RWPE1 (cell line): ENCODE data around the gene UBAC2.

ENCODE experiments used
- CTCF ChIA-PET: fragments of 350-600 bp; sonication (Branson Sonifier 250); formaldehyde crosslinking; extraction: SDS; loops from one replicate; lab custom pipeline; 2021; lab: Yijun Ruan, JAX
- POLR2A ChIA-PET: fragments of 400-600 bp; formaldehyde crosslinking; extraction: SDS; loops from one replicate; lab custom pipeline; 2020; ENCODE audit warnings: antibody characterized with exemption; ENCODE audit not compliant: low non-redundant PET; lab: Yijun Ruan, JAX
- DNase-seq: peaks from one replicate; pipeline ENCODE4 v3.0.0; 2012; ENCODE audit warnings: low spot score
- H3K27ac ChIP-seq: fragments of 450-650 bp; 2 replicates; pipeline ENCODE4 v1.5.1; 2017
- TF ChIP-seq, protein P1 (sequence below): fragments of 450-650 bp; conservative IDR thresholded peaks from 2 replicates; pipeline ENCODE4 v1.5.1; 2017; ENCODE audit warnings: low read depth, mild to moderate bottlenecking

UBAC2 gene

DNA sequence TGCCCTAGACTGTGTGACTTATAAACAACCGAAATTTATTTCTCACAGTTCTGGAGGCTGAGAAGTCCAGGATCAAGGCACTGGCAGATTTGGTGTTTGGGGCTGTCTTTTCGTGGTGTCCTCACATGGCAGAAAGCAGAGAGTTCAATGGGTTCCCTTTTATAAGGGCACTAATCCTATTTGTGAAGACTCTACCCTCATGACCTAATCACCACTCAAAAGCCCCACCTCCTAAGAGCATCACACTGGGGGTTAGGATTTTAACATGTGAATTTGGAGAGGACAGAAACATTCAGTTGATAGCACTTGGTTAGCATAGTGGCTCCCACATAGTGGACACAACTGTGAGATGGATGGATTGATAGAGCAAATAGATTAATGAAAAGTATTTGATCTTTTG lies 79.0 kb downstream of the UBAC2 start:
- DNase-seq = no peak
- POLR2A ChIA-PET = interaction anchor here (0.5 kb wide), 1 partner anchor 104 kb away, joined by 5 read pairs; no protein-coding TSS in a partner anchor
- TF ChIP-seq, protein P1, sequence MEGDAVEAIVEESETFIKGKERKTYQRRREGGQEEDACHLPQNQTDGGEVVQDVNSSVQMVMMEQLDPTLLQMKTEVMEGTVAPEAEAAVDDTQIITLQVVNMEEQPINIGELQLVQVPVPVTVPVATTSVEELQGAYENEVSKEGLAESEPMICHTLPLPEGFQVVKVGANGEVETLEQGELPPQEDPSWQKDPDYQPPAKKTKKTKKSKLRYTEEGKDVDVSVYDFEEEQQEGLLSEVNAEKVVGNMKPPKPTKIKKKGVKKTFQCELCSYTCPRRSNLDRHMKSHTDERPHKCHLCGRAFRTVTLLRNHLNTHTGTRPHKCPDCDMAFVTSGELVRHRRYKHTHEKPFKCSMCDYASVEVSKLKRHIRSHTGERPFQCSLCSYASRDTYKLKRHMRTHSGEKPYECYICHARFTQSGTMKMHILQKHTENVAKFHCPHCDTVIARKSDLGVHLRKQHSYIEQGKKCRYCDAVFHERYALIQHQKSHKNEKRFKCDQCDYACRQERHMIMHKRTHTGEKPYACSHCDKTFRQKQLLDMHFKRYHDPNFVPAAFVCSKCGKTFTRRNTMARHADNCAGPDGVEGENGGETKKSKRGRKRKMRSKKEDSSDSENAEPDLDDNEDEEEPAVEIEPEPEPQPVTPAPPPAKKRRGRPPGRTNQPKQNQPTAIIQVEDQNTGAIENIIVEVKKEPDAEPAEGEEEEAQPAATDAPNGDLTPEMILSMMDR = no peak
- no peak overlapping the region for H3K27ac ChIP-seq
- CTCF ChIA-PET = interaction anchor here (0.5 kb wide), 1 partner anchor 103 kb away, joined by 6 read pairs; no protein-coding TSS in a partner anchor

DNA sequence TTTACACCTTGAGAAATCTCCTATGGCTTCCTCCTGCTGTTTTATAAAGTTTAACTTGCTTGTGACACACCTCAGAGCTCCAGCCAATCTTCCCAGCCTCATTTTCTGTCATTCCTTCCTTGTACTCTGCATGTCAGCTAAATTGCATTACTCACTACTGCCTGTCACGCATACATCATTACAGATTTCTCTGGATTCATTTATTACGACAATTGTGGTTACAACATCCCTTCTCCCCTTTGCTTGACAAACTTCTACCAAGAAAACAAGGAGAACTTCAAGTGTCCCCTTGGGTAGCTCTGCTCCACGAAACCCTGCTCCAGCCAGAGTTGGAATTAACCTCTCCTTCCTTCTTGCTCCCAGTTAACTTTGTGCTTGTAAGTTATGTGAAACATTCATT lies 79.5 kb downstream of the UBAC2 start:
- CTCF ChIA-PET = interaction anchor here (0.5 kb wide), 1 partner anchor 104 kb away, joined by 6 read pairs; no protein-coding TSS in a partner anchor
- POLR2A ChIA-PET = no interaction called here
- H3K27ac ChIP-seq = no peak overlapping the region
- TF ChIP-seq, protein P1 = no peak
- DNase-seq = no peak

DNA sequence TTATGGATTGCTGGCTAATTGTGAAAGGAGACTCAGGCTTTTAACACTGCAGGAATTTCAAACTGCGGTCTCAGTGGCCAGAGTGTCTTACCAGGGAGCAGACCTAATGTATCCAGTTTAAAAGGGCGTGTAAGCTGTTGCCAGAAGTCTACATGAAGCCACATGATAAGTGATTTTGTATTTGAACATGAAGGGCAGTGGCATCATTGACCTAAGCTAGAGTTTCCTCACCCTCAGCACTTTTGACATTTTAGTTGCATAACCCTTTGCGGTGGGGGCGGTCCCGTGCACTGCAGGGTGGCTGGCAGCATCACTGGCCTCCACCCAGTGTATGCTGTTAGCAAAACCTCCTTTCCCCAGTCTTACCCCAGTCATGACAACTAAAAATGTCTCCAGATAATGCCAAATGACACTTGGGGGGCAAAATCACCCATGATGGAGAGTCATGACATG lies 81.2 kb downstream of the UBAC2 start:
- no peak overlapping the region for H3K27ac ChIP-seq
- CTCF ChIA-PET = no interaction called here
- DNase-seq = no peak
- POLR2A ChIA-PET = no interaction called here
- TF ChIP-seq, protein P1 = no peak

DNA sequence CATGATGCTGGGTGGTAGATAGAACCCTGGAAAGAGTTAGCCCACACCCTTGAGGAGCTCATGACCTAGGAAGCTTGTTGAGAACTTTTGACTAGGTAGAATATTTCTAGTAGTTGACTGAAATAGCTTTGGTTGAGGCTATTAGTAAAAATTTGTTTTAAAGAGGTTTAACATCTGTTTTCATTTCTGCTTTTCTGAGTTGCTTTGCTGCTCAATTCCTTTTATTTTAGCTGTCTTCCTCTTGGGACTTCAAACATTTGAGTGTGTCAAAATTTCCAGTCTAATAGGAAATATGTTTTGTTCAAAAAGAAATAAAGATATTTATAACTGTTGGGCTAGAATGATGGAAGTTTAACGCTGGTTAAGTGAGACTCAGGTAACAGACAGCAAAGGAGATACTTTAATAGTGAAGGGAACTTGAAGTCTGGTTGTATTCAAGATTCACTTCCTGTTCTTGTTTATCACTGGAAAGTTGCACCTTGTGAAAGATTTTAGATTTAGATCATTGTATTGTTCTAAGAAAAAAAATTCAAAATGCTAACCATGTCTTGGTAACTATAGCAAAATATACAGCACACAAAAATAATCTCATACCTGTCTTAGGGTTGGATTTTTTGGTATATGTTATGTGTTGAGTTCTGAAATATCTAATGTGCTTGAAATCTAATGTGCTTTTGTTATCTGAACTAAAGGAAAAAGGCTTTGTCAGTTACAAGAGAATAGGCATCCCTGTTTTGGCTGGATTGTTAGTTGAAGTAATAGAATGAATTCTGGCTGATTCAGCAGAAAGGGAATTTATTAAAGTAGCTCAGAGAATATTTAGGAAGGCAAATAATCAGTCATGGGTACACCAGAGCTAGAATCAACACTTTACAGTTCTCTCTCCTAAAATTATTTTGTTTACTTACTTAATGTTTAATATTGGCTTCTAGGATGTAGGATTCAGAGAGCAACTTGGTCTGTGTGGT lies 81.9 kb downstream of the UBAC2 start:
- ChIA-PET POLR2A (no interaction called here), CTCF (no interaction called here)
- no peak overlapping the region for H3K27ac ChIP-seq
- TF ChIP-seq, protein P1 = no peak
- DNase-seq = no peak

DNA sequence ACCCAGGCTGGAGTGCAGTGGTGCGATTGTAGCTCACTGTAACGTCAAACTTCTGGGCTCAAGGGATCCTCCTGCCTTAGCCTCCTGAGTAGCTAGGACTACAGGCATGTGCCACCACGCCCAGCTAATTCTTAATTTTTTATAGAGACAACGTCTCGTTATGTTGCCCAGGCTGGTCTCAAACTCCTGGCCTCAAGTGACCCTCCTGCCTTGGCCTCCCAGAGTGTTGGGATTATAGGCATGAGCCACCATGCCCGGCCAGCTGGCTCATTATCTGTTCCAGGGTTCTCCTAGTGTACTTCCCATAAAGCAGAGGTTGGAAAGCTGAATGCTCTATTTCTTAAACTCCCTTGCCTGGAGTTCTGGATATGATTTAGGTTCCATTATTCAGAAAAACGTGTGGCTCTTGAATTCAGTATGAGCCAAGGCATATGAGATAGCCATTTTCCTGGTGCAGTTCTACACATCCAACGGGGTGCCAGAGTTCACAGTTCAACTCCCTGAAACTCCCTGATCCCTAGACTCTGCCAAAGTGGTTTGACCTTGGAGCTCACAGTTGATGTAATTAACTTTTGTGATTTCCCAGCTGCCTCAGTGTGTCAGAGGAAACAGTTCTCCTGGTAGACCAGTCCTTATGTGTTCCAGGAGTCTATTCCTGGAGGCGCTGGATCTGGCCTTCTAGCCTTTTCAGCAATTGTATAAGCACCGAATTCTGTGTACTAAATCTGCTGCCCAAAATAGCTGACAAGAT lies 85.0 kb downstream of the UBAC2 start:
- ChIA-PET POLR2A (no interaction called here), CTCF (no interaction called here)
- no peak overlapping the region for H3K27ac ChIP-seq
- no peak for DNase-seq
- TF ChIP-seq, protein P1 = no peak

DNA sequence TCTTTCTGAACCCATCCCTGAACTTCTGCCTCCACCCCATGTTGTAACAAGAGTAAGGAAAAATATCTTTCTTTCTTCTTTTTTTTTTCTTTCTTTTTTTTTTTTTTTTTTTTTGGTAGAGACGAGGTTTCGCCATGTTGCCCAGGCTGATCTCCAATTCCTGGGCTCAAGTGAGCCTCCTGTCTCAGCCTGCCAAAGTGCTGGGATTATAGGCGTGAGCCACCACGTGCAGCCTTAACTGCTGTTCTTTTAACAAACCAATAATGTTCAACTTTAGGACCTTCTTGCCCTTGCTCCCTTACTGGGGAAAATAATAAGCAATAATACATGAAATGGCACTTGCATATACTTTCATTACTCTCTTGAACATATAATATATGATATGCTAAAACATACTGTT lies 86.9 kb downstream of the UBAC2 start:
- CTCF ChIA-PET = no interaction called here
- DNase-seq = no peak
- POLR2A ChIA-PET = no interaction called here
- peak overlapping the region; percentile 81 for H3K27ac ChIP-seq
- TF ChIP-seq, protein P1 = no peak
